GM13976 (cell line): ENCODE measurements around the gene ZNF609.
"Not testable (repeated sequence)": the region's sequence is repeated elsewhere in the genome, so short reads cannot be mapped to it uniquely, and the experiment has no call there.

Experiments
- DNase-seq: peaks from one replicate; pipeline ENCODE4 v3.0.0; 2012; ENCODE audit warnings: low spot score
- in situ Hi-C: fragments of 300-500 bp; cut with MboI; formaldehyde crosslinking; loops from one replicate; pipeline ENCODE4 v1.12.0; 2022; ENCODE audit warnings: low sequenced_read_pairs, mixed read lengths, inconsistent platforms; ENCODE audit not compliant: unreplicated experiment
- TF ChIP-seq, protein P1 (sequence below): IDR thresholded peaks from 2 replicates; pipeline ENCODE4 v1.5.1; 2012; ENCODE audit warnings: borderline replicate concordance, mild to moderate bottlenecking; ENCODE audit not compliant: insufficient read depth; ENCODE audit errors: extremely low read depth, missing control alignments, control extremely low read depth

ZNF609 gene

DNA sequence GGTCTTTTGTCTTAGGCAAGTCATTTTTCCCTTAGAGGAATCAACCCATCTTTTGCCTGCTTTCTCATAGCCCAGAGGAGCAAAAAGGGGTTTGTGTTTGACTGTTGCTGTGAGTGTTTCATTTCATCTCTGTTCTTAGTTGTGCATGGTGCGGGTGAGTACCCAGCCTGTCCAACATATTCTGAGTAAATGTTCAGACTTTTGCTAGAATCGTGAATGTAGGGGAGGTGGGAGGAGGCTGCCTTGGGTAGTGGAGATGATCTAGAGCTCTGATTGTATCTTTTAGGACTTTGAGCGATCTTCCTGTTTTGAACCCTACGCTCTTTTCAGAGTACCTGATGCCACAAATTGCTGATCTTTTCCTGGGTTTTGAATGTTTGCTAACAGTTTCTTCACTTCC is 123.1 kb downstream of the ZNF609 start:
- TF ChIP-seq, protein P1, sequence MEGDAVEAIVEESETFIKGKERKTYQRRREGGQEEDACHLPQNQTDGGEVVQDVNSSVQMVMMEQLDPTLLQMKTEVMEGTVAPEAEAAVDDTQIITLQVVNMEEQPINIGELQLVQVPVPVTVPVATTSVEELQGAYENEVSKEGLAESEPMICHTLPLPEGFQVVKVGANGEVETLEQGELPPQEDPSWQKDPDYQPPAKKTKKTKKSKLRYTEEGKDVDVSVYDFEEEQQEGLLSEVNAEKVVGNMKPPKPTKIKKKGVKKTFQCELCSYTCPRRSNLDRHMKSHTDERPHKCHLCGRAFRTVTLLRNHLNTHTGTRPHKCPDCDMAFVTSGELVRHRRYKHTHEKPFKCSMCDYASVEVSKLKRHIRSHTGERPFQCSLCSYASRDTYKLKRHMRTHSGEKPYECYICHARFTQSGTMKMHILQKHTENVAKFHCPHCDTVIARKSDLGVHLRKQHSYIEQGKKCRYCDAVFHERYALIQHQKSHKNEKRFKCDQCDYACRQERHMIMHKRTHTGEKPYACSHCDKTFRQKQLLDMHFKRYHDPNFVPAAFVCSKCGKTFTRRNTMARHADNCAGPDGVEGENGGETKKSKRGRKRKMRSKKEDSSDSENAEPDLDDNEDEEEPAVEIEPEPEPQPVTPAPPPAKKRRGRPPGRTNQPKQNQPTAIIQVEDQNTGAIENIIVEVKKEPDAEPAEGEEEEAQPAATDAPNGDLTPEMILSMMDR, result no peak
- in situ Hi-C loops, result no loop called here
- DNase-seq, result no peak

DNA sequence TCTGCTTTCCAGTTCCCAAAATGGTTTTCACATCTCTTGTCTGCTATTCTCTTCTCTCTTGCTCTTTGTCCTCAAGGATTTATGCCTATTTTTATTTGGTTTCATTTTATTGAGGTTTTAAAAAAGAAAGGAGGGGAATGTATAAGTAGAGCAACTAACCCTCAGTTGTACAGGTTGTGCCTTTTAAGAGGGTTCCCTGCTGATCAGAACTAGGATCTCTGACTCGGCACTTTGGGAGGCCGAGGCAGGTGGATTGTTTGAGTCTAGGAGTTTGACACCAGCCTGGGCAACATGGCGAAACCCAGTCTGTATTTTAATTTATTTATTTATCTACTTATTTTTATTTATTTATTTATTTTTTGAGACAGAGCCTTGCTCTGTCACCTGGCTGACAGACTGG is 123.6 kb downstream of the ZNF609 start:
- in situ Hi-C loops, result no loop called here

GRCh38 chr15:64586259-64586870 is 126.0 kb downstream of the ZNF609 start:
- TF ChIP-seq, protein P1, result no peak
- DNase-seq, result no peak
- in situ Hi-C loops, result no loop called here

More for the DNA sequence above, 123.6 kb downstream of the ZNF609 start:
- TF ChIP-seq, protein P1, result no peak
- DNase-seq, result no peak

DNA sequence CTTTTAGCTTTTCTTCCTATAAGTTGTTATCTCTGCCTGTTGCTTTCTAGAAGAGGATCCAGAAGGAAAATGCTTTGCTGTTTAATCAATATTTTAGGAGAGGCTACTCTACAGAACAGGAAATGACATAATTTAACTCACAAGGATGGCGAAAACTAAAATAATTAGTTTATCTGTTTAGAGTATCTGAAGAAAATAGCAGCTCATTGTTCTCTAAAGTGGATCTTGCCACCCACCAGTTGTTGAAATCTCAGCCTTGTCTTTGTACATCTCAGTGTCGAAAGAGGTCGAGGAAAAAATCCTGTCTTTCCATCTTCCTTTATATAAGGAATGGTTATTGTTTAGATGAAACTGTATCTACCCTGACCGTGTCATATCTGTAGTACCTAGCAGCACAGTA is 126.6 kb downstream of the ZNF609 start:
- in situ Hi-C loops, result no loop called here
- no peak for DNase-seq
- TF ChIP-seq, protein P1, result no peak

DNA sequence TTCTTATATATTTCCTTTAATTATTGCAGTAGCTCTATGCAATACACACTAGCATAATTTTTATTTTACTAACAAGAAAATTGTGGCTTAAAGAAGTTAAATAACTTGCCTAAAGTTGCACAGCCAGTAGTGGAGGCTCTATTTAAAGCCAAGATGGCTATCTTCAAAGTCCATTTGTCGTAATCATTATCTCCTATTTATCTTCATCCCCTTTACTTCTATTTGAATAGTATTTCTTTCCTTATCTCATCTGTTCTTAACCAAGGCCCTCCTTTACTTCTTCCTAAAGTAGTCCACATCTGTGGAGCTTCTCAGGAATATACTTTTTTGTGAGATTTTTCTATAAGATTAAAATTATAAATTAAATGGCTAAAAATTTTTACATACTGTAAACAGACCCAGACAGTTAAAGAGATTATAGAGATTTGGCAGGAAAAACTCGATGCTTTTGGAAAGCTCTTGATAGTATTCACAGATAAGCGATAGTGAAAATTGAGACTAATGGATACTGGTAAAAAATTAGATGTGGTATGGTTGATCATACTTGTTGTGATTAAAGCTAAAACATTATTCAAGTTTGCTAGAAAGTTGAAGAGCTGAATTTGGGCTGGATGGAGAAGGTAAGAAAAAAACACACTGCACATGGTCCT is 129.2 kb downstream of the ZNF609 start:
- no peak for DNase-seq
- TF ChIP-seq, protein P1, result no peak
- in situ Hi-C loops, result no loop called here

- DNase-seq, in situ Hi-C loops: not testable (repeated sequence)
Measured at GRCh38 chr15:64592845-64593244, 132.5 kb downstream of the ZNF609 start.

DNA sequence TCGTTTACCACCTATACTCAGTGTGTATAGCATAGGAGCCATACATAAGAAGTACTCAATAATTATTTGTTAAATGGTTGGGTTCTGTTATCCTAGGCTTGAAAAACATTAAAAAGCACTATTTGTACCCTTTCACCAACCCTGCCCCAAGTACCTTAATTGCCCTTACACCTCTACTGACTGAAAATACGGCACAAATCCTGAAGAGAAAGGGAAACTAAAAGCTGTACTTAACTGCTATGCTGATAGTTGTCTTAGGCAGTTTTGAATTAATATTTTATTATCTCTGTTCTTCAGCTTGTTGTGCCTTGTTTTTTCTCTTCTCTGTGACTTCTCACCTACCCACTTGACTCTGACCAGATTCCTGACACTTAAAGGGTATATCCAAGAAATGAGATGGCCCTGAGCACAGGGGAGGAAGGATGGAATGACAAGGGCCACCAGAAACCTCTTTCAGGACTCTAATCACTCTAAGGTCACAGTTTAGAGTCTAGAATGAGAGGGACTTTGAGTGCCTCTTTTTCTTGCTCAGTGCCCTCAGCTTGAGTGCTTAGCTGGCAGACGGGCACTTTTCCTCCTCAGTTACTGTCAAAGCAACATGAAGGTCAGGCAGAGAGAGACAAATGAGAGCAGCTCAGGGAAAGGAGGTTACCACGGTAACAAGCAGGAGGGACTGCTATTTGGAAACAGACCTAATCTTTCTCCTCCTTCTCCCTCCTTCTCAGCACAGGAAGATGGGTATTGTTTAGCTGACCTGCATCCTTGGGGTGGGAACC is 136.5 kb downstream of the ZNF609 start:
- DNase-seq, result no peak
- in situ Hi-C loops, result no loop called here
- TF ChIP-seq, protein P1, result no peak
